Fibroblast of upper back skin (primary cell): Measurements from ENCODE around the gene IFNL2.
"Not testable (repeated sequence)": the region's sequence is repeated elsewhere in the genome, so short reads cannot be mapped to it uniquely, and the experiment has no call there.

Experiments used
- DNase-seq: peaks from one replicate; pipeline ENCODE4 v3.0.0-alpha.2; 2013

Gene IFNL2

GRCh38 chr19:39297931-39298634 lies 29.9 kb downstream of the IFNL2 start:
- no peak for DNase-seq

GRCh38 chr19:39299404-39299803 lies 31.2 kb downstream of the IFNL2 start:
- no peak for DNase-seq

GRCh38 chr19:39299832-39300231 lies 31.6 kb downstream of the IFNL2 start:
- no peak for DNase-seq

DNA sequence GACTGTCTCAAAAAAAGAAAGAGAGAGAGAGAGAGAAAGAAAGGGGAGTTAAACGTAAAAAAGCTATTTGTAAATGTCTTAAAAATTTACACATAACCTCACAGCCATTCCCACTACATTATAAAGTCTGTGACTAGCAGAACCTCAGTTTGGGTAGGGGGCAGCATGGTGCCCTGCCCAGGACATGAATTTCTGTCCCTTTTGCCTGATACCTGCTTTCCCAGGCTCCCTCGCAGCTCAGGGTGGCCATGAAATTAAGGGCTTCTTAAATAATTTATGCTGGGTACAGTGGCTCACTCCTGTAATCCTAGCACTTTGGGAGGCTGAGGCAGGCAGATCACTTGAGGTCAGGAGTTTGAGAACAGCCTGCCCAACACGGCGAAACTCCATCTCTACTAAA lies 32.8 kb downstream of the IFNL2 start:
- DNase-seq, result no peak

GRCh38 chr19:39301562-39301961 lies 33.4 kb downstream of the IFNL2 start:
- no peak for DNase-seq

GRCh38 chr19:39303373-39304184 lies 35.4 kb downstream of the IFNL2 start:
- no peak for DNase-seq

GRCh38 chr19:39304185-39304513 lies 36.0 kb downstream of the IFNL2 start:
- no peak for DNase-seq

DNA sequence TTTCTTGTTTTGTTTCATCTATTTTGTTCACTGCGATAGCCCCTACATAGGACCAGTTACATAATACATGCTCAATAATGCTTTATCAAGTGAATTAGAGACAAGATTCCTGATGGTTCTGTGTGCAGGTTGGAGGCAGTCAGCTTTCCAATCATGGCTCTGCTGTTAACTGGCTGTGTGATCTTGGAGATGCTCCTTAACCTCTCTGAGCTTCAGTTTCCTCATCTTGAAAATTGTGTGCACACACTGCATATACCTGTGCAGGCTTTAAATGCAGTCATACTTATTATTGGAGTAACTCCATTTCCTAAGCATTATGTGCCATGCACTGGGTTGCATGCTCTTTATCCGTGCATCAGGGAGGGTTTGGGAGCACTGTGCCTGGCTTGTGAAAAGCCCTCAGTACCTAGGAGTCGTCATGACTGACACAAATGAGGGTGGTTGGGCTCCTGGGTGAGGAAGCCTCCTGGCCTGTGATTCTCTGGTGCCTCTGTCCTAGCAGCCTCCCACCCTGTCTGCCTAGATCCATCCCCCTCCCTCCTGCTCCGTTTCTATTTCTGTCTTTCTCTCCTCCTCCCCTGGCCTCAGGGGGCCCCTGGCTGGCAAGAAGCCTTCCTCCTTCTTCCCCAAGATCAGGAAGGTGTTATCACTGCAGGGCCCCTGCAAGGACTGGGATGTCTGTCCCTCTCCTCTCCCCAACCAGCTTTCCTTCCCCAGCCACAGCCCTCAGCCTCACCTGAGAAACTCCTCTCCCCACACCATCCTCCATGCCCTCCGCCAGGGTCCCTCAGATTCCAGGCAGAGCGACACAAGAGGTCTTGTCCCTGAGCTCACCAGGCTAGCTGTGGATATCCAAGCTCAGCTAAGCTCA lies 36.7 kb downstream of the IFNL2 start:
- DNase-seq, result no peak

- DNase-seq, result no peak
Observed at GRCh38 chr19:39306075-39306474, 37.9 kb downstream of the IFNL2 start.

DNA sequence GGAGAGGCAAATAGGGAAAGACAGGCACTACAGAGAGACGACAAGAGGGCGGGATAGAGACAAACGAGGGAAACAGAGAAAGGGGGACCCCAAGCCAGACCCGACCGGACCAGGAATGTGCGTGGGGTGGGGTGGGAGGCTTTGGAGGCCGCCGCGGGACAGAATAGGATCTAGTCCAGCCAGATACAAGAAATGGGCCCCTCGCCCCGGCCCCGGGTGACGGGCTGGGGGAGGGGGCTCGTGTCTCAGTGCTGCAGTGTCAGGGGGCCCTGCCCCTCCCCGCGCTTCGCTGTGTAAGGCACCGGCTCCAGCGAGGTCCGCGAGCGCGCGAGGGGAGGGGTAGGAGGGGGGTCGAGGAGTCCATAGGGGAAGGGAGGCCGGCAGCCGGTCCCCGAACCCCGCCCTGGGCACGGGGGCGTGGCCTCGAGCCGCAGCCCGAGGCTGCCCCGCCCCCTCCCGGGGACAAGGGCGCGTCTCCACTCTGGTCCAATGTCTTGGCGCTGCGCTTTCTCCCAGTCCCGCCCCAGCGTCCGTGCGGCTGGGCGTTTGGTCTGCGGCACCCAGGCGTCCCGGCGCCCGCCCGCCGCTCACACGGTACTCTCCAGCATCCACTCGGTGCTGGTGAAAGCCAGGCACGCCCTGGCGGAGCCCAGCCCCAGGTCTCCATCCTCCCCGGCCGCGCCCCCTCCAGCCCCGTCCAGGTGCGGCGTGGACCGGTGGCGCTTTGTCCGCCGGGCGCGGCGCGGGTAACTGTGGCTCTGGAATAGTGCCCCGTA lies 39.0 kb downstream of the IFNL2 start:
- no peak for DNase-seq

- DNase-seq, result no peak
Observed at GRCh38 chr19:39307822-39308530, 39.8 kb downstream of the IFNL2 start.

GRCh38 chr19:39308531-39309304 lies 40.5 kb downstream of the IFNL2 start:
- DNase-seq, result no peak

GRCh38 chr19:39309305-39309670 lies 41.1 kb downstream of the IFNL2 start:
- DNase-seq, result not testable (repeated sequence)

- DNase-seq, result no peak
Observed at GRCh38 chr19:39310558-39311311, 42.5 kb downstream of the IFNL2 start.

DNA sequence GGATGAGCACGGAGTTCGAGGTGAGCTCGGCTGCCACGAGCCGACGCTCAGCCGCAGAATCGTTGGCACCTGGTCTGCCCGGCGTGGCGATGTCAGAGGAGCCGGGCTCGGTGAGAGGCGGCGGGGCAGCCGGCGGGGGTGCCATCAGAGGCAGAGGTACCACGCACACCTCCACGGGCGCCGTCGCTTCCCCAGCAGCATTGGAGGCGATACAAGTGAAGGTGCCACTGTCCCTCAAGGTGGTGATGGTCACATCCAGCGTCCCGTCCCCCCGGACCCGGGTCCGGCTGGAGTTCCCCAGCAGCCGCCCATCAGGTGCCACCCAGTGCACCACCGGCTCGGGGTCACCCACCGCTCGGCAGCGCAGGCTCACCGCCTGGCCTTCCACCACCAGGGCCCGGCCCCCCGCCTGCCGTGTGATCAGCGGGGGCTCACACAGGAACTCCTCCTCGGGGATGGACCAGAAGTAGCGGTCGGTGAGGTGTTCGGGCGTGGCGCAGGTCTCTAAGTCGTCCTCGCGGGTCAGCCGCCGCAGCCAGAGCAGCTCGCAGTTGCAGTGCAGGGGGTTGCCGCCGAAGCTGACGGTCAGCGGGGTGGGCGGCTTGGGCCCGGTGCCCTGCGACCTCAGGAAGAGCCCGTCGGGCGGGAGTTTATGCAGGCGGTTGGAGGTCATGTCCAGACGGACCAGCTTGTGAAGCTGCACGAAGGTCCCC lies 46.0 kb downstream of the IFNL2 start:
- no peak for DNase-seq

- no peak for DNase-seq
Observed at GRCh38 chr19:39315933-39316332, 47.7 kb downstream of the IFNL2 start.

DNA sequence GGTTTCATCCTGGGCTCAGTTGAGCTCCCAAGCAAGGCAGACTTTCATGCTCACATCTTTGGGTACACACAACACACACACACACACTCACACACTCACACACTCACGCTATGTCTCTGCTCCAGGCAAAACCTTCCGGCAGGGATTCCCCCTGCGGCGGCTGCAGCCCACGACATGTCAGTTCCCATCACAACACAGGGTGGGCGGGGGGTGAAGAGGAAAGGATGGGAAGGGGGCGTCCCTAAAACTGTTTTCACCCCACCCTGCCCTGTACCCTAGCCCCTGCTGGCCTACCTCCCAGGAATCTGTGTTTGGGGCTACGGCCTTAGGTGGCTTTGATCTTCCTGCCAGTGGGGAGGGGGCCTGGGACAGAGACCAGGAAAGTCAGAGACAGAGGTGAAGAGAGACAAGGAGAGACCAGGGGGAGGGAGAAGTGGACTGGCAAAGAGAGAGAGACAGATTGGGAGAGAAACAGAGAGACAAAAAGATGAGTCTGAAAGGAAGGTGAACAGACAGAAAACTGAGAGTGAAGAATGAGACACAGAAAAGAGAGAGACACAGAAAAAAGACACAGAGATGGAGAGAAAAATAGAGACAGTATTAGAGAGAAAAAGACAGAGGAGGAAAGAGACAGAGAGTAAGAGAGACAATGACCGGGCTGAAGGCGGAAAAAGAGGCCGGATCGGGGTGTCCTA lies 48.6 kb downstream of the IFNL2 start:
- no peak for DNase-seq

DNA sequence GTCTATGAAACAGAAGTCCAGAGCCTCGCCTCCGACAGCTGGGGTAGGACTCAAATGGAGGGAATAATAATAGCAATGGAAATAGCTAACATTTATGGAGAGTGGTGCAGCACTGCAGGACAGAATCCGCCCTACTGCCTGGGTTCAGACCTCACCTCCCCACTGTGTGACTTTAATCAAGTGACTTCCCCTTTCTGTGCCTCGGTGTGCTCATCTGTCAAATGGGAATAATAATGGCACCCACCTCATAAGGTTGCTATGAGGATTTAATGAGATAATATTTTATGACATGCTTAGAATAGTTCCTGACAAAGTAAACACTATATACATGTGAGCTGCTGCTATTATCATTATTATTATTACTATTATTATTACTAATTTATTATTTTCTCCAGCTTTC lies 49.3 kb downstream of the IFNL2 start:
- no peak for DNase-seq

DNA sequence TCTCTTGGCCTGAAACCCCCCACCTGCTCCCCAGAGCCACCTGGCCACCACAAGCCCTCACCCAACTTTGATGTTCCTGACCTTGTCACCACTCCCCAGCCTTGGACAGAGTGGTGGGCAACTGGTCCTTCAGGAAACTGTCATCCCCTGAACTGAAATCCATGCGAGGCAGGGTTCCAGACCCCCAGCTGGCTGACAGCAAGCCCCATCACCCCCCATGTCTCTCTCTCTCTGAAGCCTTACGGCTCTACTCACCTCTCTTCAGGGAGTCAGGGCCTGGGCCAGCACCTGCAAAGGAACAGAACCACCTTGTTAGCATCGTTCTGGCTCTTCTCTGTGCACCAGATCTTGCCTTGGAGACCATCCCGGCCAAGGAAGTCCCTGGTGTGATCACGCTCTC lies 49.9 kb downstream of the IFNL2 start:
- no peak for DNase-seq
